ENCODE measurements around the gene STUM.

Gene STUM

DNA sequence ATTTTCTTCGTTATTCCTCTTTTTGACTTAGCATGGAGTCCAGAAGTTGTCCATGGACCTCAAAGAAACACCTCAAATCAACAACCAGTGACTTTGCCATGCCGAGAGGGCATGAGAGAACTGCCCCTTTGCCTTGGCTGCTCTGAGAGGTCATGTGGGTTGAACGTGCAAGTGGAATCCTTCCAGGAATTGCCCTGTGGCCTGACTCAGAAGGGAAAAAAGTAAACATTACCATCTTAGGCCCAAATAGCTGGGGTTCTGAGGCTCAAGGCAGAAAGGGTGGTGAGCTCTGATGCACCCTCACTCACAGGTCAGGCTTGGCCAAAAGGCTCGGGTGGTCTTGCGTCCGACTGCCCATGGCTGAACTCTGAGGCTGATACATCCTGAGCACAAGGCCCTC, 15.1 kb downstream of the STUM start:
- no peak for DNase-seq (ENCODE audit: low read depth)

DNA sequence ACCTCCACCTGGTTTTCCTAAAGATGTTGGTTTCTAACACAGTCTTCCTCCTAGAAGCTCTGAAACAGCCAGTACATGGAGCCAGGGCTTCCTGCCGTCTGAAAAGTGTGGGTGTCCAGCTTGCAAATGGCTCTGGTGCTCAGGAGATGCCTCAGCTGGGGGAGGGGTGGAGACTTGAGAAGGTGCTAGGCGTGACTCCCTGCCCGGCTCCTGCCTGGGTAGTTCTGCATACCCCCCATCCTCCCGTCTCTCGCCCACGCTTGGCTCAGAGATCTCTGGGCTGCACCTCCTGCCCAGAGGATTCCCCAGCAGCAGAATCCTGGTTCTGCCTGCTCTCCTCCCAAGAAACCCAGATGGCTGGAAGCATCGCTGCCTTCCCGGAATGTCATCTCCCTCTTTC, 16.9 kb downstream of the STUM start:
- no peak for DNase-seq (ENCODE audit: low read depth)

DNA sequence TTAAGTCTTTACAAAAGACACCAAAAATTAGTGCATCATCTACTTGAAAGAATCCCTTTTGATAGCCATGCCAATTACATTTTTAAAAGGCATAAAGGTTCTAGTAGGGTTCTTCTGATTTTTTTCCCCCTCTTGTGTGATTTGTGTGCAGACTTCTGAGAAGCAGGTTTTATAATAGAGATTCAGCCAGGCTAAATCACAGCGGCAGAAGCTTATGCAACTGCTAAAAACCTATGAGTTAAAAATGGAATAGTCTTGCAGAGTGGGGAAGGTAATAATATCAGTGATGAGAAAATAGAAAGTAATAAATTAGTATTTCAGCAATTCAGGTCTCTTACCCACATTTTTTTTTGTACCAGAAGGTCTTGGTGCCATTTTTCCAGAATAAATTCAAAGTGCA, 17.7 kb downstream of the STUM start:
- DNase-seq (ENCODE audit: low read depth), result no peak

DNA sequence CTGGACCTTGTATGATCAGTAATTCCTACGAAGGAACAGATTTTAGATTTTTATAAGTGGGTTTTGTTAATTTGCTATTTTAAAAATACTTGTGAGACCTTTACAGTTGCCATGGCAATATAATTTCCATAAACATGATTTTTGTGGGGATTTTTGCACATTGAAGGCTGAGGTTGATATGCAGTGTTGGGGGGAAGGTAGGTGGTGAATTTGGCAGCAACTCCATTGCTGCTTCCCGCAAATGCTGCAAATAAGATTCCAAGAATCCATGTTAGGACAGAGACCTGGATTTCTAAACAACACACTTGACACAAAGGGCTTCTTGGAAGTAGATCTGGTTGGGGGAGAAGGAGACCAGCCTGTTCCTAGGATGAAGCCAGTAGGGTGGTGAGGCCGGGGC, 18.2 kb downstream of the STUM start:
- no peak for DNase-seq (ENCODE audit: low read depth)

DNA sequence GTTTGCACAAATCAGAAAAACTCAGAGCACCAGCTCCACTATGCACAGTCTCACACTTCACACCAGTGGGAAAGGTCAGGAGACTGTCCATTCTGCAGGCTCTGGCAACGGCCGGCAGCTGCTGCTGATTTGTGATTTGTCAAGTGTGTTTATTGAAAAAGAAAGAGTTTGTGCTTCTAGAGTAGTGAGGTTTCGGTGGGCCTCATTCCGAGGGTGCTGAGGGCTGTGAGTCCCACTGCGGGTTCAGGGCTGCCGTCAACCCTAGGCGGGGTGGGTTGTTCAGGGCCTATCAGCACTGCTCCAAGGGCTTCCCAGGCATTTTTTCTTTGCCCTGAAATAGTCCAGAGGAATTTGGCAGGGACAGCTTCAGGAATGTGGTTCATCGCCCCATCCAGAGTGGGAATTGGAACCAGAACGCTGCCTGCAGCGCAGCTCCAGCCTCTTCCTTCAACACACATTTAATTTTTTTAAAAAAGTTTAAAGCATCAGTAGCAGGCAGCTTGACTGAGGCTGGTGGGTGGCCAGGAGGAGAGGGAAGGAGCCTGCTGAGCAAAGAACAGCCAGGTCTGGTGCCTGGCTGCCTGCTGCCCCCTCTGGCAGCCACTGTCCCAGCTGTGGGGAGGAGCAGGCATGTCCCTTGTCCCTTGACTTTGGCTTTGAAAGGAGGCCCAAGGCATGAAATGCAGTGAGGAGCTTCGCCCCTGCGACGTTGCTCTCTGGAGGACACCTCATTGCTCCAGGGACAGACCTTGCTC, 19.7 kb downstream of the STUM start:
- DNase-seq (ENCODE audit: low read depth), result no peak

DNA sequence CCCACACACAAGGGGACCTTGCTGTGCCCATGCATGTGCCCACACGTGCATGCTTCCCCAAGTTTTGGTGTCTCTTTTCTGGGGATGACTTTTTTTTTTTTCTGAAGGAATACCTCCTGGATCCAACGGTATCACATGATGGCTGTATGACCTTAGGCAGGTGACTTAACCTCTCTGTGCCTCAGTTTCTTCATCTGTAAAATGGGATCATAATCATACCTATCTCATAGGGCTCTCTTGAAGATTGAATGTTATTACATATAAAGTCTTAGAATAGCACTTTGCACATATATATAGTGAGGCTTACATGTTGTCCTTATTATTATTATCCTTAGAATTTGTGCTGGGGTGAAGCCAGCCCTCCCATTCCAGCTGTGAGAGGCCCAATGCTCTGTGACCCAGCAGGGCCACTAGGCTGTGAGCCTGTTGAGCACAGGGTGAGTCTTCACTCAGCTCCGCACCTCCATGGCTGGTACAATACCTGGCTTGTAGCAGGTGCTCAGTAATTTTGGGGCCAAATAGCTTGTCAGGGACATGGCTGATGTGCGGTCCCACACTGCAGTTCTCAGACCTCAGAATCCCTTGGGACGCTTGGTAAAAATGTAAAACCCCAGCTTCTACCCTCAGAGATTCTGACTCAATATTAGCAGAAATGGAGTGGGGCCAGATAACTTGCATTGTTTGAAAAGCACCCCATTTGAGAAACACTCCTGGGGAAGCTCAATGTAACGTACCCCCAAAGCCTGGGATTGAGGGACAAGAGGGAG, 20.6 kb downstream of the STUM start:
- DNase-seq (ENCODE audit: low read depth), result no peak

DNA sequence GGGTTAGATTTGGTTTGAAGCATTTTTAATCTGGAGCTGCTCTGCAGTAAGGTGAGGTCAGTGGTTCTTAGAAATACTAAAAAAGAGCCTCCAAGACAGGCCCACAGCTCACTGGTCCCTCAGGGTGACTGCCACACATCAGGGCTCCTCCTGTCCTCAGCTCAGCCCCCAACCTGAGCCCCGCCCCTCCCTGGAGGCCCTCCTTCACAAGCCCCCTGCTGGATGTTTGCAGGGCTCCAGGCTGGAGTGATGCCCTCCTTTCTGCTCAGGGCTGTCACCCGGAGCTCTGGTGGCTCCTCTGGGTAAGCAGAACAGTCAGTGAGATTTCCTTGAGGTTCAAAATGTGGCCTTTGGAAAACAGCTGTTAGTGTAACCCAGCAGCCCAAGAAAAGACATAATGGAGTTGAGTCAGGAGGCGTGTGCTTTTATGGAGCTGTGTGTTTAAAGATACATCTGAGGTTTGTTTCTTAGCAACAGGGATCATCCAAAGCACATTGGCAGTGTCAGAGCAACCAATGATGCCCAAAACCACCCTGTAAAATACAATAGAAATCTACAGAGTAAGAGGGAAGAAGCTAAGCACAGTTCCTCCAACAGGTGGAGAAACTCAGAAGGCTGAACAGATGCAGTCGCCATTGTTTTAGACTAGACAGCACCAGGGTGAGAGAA, 21.4 kb downstream of the STUM start:
- DNase-seq (ENCODE audit: low read depth), result no peak

DNA sequence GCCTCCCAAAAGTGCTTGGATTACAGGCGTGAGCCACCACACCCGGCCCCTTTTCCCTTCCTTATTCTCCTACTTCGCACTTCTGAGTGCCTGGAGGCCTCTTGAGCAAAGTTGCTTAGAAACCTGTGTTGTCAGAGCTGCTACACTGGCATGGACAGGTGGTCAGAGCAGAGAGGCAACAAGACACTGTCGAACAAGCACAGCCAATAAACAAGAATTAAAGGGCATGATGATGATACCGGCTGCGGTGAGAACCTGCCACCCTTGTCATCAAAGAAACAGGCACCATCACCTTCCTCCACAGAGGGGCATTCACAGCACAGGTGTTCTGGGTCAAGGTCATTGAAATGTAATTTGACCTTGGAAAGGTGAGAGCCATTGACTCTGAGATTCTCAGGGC, 23.3 kb downstream of the STUM start:
- no peak for DNase-seq (ENCODE audit: low read depth)

DNA sequence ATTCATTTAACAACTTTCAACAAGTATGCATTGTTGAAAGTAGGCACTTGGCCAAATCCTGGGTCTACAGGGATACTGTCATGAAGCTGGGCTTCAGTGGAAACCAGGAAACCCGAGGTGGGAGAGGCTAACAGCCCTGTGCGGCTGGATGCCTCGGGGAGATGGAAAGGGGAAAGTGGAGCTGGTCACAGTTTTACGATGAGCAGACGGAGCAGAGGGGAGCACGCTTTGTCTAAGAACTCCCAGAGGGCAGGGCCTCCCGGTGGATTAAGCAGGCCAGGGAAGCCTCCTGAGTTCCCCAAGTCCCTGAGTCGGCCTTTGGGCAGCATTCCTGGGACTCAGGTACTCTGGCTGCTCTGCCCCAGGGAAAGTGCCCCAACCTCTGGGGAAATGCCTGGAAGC, 23.8 kb downstream of the STUM start:
- DNase-seq (ENCODE audit: low read depth), result no peak

DNA sequence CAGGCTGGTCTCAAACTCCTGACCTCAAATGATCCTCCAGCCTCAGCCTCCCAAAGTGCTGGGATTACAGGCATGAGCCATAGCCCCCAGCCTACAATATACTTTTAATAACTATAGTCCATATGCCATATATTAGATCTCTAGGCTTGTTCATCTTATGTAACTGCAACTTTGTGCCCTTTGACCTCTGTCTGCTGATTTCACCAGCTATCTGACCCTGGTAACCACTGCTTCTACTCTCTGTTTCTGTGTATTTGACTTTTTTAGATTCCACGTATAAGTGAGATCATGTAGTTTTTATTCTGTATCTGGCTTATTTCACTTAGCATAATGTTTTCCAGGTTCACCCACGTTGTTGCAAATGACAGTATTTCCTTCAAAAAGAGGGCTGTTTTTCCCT, 25.5 kb downstream of the STUM start:
- no peak for DNase-seq (ENCODE audit: low read depth)

DNA sequence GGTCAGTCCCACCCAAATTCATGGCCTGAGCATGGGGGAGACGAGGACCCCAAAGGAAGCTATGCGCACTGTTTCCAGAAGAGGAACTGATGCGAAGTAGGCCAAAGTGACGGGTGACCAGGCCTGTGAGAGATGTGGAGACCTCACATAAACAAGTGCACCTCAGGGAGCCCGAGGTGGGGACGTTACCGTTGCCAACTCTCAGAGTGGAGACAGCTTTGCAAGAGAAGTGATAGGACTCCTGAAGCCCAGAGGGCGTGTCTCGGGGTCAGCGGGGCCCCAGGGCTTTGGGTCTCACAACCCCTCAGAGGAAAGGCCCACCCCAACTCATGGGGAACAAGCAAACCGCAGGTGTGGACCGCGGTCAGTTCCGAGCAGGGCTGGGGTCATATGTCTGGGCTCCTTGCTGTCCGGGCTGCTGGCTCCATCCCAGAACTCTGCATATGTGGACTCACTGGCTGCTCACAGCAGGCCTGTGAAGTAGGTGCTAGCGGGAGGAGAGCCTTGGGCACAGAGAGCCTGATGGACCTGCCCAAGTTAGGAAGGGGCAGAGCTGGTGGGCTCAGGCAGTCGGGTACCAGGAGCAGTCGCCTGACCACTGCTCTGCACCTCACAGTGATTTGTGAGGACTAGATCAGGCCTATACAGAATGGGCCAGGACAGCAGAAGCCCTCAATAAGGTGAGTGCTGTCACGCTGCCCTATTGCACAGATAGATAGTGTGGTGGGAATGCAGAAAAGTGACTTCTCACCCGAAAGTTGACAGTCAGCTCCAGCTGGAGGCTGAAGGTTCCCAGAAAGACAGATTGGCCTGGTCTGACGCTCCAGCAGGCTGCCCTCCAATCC, 26.2 kb downstream of the STUM start:
- no peak for DNase-seq (ENCODE audit: low read depth)

DNA sequence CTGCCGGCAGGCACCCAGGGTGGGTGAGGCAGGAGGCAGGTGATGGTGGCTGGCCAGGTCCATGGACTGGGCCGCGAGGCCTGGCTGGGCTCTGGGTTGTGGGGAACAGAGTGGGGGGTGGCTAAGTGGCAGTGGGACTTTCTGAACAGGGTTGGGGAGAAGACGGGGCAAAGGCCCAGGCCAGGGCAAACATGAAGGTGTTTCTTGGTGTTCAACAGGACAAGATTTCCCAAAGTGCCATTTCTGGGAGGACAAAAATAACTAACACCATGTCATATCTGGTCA, 26.8 kb downstream of the STUM start:
- no peak for DNase-seq (ENCODE audit: low read depth)

DNA sequence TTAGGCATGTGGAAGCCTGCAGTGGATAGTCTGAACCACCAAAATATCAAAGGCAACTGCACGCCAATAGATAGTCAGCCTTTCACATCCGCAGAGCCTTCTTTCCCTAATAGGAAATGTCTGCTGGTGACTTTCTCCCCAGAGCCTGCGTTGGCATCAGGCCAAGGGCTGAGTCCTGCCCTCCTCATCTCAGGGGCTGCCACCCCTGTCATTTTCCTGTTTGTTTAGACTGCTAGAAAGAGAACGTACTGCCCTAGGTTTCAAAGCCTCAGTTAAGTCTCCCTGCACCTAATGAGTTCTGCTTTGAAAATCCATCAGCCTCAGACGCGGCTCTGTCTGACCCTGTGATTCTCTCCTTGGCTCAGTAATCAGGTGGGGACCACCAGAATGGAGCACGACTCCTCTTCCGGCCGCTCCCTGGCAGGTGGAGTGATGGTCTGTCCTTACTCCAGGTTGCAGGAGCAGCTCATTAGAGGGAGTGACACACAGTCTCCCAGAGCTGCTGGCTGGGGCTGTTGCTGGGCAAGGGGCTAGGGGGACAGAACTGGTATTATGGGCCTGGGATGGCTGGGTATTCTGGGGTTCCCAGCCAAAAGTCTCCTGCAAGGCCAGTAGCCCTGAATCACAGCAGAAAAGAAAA, 27.3 kb downstream of the STUM start:
- no peak for DNase-seq (ENCODE audit: low read depth)

DNA sequence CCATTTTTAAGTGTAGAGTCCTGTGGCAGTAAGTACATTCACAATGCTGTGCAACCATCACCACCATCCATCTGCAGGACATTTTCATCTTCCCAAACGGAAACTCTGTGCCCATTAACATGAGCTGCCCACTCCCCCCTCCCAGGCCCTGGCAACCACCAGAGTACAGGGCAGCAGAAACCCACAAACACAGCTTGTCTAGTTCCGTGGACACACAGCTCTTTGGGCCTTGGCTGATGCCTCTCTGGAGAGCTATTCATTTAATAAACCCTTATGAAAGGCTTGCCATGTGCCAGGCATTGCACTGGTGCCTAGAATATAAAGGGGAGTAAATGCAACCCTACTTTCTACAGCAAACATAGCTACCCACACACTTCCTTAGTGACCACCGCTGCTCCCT, 28.0 kb downstream of the STUM start:
- DNase-seq (ENCODE audit: low read depth), result no peak

DNA sequence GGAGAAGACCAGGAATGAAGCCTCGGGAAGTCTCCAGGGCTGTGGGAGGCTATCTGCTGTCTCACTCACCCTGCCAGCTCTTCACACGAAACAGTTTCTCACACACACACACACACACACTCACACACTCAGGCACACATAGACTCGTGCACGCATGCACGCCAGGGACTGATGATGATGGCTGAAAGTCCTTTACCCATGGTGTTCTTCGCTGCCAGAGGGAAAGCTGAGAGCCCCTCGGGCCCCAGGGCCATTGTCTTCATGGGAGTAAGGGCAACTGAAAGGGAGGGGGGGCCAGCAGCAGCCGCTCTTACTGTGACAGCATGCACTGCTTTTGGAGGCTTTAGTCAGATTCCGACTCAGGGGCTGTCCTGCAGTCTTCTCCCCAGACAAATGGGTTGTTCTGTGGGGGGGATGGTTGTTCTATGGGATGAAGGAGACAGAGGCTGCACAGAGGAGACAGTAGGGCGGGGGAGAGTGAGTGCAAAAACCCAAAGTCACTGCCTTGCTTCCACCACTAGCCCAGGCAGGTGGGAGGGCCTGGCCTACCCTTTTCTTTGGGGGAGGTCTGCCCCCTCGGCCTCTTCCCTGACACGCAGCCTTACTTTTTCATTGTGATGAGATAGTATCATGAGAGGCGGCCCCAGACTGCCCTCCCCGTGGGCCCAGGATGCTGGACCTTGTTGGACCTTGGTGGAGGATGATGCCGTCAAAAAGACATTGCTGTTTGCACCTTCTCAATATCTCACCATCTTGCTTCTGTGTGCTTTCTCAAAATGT, 29.0 kb downstream of the STUM start:
- DNase-seq (ENCODE audit: low read depth), result no peak

DNA sequence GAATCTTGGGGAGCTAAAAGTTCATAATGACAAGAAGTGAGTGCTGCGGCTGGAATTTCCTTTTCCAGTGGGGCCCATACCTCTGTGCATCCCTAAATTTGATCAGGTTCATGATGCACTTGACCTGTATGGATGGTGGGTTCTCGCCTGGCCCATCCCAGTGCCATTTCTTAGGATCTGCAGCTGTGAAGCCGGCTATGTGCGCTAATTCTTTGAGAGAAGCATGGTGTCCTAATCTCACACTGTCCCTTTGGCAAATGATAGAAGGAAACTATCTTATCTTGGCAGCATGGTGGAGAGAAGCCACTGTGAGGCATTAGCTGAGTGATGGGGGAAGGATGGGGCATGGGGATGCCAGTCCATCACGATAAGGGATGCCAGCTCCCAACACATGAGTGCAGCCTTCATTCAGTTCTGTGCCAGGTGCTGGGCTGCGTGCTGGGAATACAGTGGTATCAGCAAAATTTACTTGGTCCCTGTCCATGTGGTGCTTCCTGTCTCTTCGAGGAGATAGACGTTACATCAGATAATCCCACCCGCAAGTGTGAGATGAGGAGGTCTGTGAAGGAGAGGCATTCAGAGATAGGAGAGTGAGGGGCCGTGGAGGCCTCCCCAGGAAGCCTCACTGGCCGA, 30.5 kb downstream of the STUM start:
- DNase-seq (ENCODE audit: low read depth), result no peak

DNA sequence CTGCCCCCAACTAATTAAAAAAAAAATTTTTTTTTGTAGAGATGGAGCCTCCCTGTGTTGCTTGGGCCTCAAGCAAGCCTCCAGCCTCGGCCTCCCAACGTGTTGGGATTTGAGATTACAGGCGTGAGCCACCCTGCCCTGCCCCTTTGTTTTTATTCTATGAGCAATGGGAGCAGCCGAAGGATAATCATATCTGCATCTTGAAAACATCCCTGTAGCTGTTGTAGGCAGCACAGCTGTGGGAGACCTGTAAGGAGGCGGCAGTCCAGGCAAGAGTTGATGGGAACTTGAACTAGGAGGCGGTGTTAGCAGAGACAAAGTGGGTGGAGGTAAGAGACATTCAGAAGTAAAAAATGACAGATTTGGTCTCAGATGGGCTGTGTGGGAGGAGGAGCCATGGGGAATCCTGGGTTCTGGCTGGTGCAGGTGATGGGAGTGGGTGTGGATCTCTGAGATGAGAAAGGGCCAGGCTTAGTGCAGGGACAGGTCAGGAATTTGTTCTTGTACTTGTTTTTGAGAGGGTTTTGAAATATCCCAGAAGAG, 31.3 kb downstream of the STUM start:
- no peak for DNase-seq (ENCODE audit: low read depth)

DNA sequence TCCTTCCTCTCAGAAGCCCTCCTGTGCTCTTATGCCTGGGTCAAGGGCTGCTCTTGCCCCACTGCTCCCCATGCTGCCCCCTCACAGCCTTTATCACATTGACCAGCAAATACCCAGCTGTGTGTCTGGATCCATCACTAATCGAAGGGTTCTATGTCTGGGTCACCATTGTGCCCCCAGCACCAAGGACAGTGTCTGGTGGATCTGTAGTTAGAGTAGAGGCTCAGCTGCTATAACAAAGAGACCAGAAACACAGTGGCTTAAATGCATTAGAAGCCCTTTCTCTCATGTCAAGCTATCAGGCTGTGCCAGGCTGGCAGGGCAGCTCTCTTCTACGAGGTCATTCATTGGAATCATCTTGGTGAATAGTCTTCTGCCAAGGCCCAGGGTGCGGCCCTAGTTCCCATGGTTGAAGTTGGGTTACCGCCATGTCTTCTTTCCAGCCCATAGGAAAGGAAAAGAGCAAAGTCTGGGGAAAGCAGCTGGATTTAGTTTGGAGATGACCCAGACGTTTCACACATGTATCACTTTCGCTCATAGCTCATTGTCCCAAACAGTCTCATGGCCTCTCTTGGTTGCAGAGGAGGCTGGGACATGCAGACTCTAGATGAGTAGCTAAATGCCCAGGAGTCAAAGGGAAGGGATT, 32.2 kb downstream of the STUM start:
- no peak for DNase-seq (ENCODE audit: low read depth)

DNA sequence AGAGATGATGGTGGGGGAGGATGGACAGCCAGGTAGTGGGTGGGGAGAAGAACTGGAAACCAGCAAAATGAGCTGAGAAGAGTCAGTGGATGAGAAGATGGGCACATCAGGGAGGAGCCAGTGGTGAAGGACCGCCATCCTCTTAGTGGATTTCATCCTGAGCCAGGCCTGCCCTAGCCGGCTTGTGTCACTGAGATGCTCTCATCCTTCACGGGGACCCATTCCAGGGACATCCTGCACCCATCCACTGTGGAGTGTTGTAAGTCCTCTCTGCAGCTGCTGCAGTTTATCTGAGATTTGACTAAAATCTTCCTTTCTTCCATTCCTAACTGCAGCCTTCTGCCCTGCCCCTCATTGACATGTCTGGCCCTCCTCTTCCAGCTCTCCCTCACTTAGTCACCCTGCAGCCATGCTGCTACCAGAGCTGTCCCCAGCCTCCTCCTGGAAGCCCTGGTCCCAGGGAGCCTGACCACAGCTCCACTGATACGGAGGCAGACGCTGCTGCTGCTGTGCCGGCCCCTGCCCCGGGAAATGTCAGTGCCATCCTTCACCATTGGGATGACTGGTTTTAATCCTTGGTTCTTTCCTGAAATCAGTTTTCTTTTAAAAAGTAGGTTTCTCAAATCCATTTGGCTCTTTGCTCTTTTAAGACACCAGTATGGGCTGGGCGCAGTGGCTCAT, 33.2 kb downstream of the STUM start:
- DNase-seq (ENCODE audit: low read depth), result no peak

Measured in stimulated activated CD8-positive, alpha-beta memory T cell treated with anti-CD3 and anti-CD28 coated beads, Interleukin-15, amount 100 ng/mL, for 24 hours (primary cell).